Astrocyte (in vitro differentiated cells and primary cell): ENCODE measurements around the gene FNDC11. TPM values are rescaled to one million over a fixed set of nuclear protein-coding genes. Genes with fewer than 3 reads are reported as not detected.

Experiments used
- DNase-seq: peaks from one replicate; pipeline ENCODE4 v3.0.0-alpha.2; 2010; ENCODE audit warnings: low read depth
- FAIRE-seq: peaks from 2 replicates; lab custom pipeline; 2011; peaks lifted over from hg19 to GRCh38; lab: Jason Lieb, UNC
- H2AFZ ChIP-seq: 2 replicates; pipeline ENCODE4 v1.6.0; 2012; ENCODE audit warnings: low read depth, low read length, inconsistent platforms
- H3K27ac ChIP-seq: 2 replicates; pipeline ENCODE4 v1.5.1; 2011; ENCODE audit warnings: low read depth, low read length, inconsistent platforms
- H3K27me3 ChIP-seq: 2 replicates; pipeline ENCODE4 v1.6.0; 2011; ENCODE audit warnings: low read length, inconsistent platforms; ENCODE audit not compliant: insufficient read depth
- H3K36me3 ChIP-seq: 2 replicates; pipeline ENCODE4 v1.5.1; 2011; ENCODE audit warnings: low read length, inconsistent platforms; ENCODE audit not compliant: insufficient read depth
- H3K4me1 ChIP-seq: 2 replicates; pipeline ENCODE4 v1.5.1; 2011; ENCODE audit warnings: low read length, inconsistent platforms; ENCODE audit not compliant: insufficient read depth
- H3K4me2 ChIP-seq: 2 replicates; pipeline ENCODE4 v1.6.0; 2012; ENCODE audit warnings: low read length, inconsistent platforms
- H3K4me3 ChIP-seq: 2 replicates; pipeline ENCODE4 v1.5.1; 2011; ENCODE audit warnings: low read depth, mild to moderate bottlenecking, low read length, inconsistent platforms; ENCODE audit not compliant: insufficient read depth
- H3K79me2 ChIP-seq: 2 replicates; pipeline ENCODE4 v1.6.0; 2012; ENCODE audit warnings: mild to moderate bottlenecking, low read length, inconsistent platforms; ENCODE audit not compliant: insufficient read depth
- H3K9ac ChIP-seq: 2 replicates; pipeline ENCODE4 v1.6.0; 2012; ENCODE audit warnings: mild to moderate bottlenecking, low read length, inconsistent platforms
- H3K9me3 ChIP-seq: 2 replicates; pipeline ENCODE4 v1.5.1; 2012; ENCODE audit warnings: low read depth, mild to moderate bottlenecking, low read length, inconsistent platforms; ENCODE audit not compliant: insufficient read depth
- H4K20me1 ChIP-seq: 2 replicates; pipeline ENCODE4 v1.6.0; 2012; ENCODE audit warnings: low read length, inconsistent platforms; ENCODE audit not compliant: insufficient read depth
- H3K27ac Mint-ChIP-seq: one replicate; pipeline ENCODE4 v1.8.0; 2021; ENCODE audit warnings: mild to moderate bottlenecking, mixed read lengths; ENCODE audit not compliant: unreplicated experiment
- H3K27me3 Mint-ChIP-seq: one replicate; pipeline ENCODE4 v1.8.0; 2021; ENCODE audit warnings: low read depth, mixed read lengths; ENCODE audit not compliant: unreplicated experiment
- H3K36me3 Mint-ChIP-seq: one replicate; pipeline ENCODE4 v1.8.0; 2021; ENCODE audit warnings: low read depth, mixed read lengths; ENCODE audit not compliant: unreplicated experiment
- H3K4me1 Mint-ChIP-seq: one replicate; pipeline ENCODE4 v1.8.0; 2021; ENCODE audit warnings: low read depth, mixed read lengths; ENCODE audit not compliant: unreplicated experiment
- H3K4me3 Mint-ChIP-seq: one replicate; pipeline ENCODE4 v1.8.0; 2021; ENCODE audit warnings: mild to moderate bottlenecking, moderate library complexity, mixed read lengths; ENCODE audit not compliant: unreplicated experiment
- H3K9me3 Mint-ChIP-seq: one replicate; pipeline ENCODE4 v1.8.0; 2021; ENCODE audit warnings: mild to moderate bottlenecking, mixed read lengths; ENCODE audit not compliant: unreplicated experiment
- CTCF ChIP-seq: IDR thresholded peaks from 2 replicates; pipeline ENCODE4 v1.5.1; 2011; ENCODE audit warnings: low read depth, mild to moderate bottlenecking, inconsistent platforms, low read length, moderate library complexity; ENCODE audit not compliant: insufficient read depth
- EZH2 ChIP-seq: IDR thresholded peaks from 2 replicates; pipeline ENCODE4 v1.6.1; 2012; ENCODE audit warnings: mild to moderate bottlenecking, low read length, inconsistent platforms; ENCODE audit not compliant: insufficient read depth
- total RNA-seq: library from RNA; stranded (reverse); gene quantifications from 2 replicates; pipeline ENCODE4 v1.2.1, GENCODE V29; 2021

Gene FNDC11
- total RNA-seq, 1 donor from 2014 or later = 0.20 TPM

- H3K9me3 Mint-ChIP-seq = no peaks in the 10 kb centered on the region
Observed at GRCh38 chr20:63572071-63572787, 18.3 kb downstream of the FNDC11 start.

DNA sequence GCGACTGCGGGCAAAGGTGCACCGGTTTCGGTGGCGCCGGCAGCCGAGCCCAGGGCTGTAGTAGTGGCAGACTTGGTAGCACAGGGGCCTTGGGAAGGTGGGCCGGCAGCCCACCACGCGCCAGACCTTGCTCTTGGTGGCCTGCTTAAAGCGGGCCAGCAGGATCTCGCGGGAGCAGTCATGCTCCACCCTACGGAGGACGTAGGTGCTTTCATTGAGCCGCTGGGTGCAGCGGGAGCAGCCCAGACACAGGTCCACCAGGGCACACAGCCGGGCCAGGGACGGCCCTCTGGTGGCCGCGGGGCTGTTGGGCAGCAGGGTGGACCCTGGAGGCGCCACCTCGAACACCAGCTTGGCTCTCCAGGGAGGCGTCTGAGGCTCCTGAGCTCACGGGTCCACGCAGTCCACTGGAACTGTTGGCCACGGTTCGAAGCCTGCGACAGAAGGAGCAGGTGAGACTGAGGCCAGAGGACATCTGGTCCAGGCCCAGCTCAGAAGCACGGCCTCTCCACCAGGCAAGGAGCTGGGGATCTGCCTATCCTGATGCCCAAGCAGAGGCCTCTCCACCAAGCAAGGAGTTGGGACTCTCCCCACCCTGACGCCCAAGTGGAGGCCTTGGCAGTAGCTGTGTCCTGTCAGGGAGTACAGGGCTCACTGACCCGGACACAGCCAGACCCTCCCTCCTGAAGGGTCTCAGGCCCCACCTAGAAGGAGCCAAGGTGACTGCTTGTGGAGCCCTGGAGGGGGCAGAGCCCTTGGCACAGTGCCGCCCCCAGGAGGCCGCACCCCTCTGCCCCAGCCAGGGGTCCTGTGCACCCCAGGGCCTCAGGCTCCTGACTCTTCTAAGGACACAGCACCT, 19.1 kb downstream of the FNDC11 start:
- peaks cover 7% of the 10 kb centered on the region for H3K27me3 Mint-ChIP-seq
- H3K4me3 ChIP-seq = peak overlapping the region; percentile 75
- H3K4me1 Mint-ChIP-seq = no peaks in the 10 kb centered on the region
- H3K27ac ChIP-seq = no peak overlapping the region
- peak overlapping the region; percentile 27 for H2AFZ ChIP-seq
- DNase-seq (no peak), FAIRE-seq (no peak)
- H3K36me3 ChIP-seq = no peaks in the 10 kb centered on the region
- no peaks in the 10 kb centered on the region for H3K9me3 Mint-ChIP-seq
- no peak for TF ChIP-seq CTCF
- TF ChIP-seq EZH2 = no peak
- H3K9ac ChIP-seq = peak overlapping the region; percentile 83
- peak overlapping the region; percentile 90 for H3K4me3 Mint-ChIP-seq
- H3K4me2 ChIP-seq = peak overlapping the region; percentile 94
- peaks cover 21% of the 10 kb centered on the region for H3K4me1 ChIP-seq
- peak overlapping the region; percentile 89 for H3K27ac Mint-ChIP-seq
- peaks cover 7% of the 10 kb centered on the region for H3K79me2 ChIP-seq
- H3K27me3 ChIP-seq = no peaks in the 10 kb centered on the region
- H4K20me1 ChIP-seq = peaks cover 17% of the 10 kb centered on the region
- no peaks in the 10 kb centered on the region for H3K9me3 ChIP-seq
- no peaks in the 10 kb centered on the region for H3K36me3 Mint-ChIP-seq

More at GRCh38 chr20:63572071-63572787, 18.3 kb downstream of the FNDC11 start:
- H3K4me1 ChIP-seq = peaks cover 21% of the 10 kb centered on the region
- peaks cover 23% of the 10 kb centered on the region for H4K20me1 ChIP-seq
- no peak overlapping the region for H3K4me3 ChIP-seq
- Mint-ChIP-seq H3K36me3 (no peaks in the 10 kb centered on the region), H3K4me1 (no peaks in the 10 kb centered on the region), H3K4me3 (peak overlapping the region; percentile 90), H3K27me3 (peaks cover 5% of the 10 kb centered on the region), H3K27ac (no peak overlapping the region)
- H3K9ac ChIP-seq = no peak overlapping the region
- H3K27me3 ChIP-seq = no peaks in the 10 kb centered on the region
- H3K4me2 ChIP-seq = no peak overlapping the region
- H3K9me3 ChIP-seq = no peaks in the 10 kb centered on the region
- H2AFZ ChIP-seq = no peak overlapping the region
- no peak overlapping the region for H3K27ac ChIP-seq
- TF ChIP-seq EZH2 (no peak), CTCF (no peak)
- FAIRE-seq (no peak), DNase-seq (no peak)
- H3K36me3 ChIP-seq = no peaks in the 10 kb centered on the region
- peaks cover 7% of the 10 kb centered on the region for H3K79me2 ChIP-seq
